ENCODE results near the gene MAST2.
A peak's percentile ranks its signal among the peaks of the same experiment; 100 is the strongest.
"Not testable (repeated sequence)": the region's sequence is repeated elsewhere in the genome, so short reads cannot be mapped to it uniquely, and the experiment has no call there.

MAST2 gene

DNA sequence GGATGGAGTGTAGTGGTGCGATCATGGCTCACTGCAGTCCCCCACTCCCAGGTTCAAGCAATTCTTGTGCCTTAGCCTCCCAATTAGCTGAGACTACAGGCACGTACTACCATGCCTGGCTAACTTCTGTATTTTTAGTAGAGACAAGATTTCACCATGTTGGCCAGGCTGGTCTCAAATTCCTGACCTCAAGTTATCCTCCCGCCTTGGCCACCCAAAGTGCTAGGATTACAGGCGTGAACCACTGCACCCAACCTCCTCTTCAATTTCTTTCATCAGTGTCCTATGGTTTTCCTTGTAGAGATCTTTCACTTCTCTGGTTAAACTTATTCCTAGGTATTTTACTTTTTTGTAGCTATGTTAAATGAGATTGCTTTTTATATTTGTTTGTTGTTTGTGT lies 10.7 kb upstream of the MAST2 start:
- Histone ChIP-seq H3K4me3 (ENCODE audit: low read length) (no peak overlapping the region), H3K4me1 (ENCODE audit: control insufficient read depth, insufficient read depth, low read length) (no peaks in the 10 kb centered on the region), H3K4me2 (ENCODE audit: low read length) (no peak overlapping the region), H3K36me3 (ENCODE audit: insufficient read depth, low read length) (no peaks in the 10 kb centered on the region), H3K27me3 (ENCODE audit: control insufficient read depth, insufficient read depth, low read length) (no peaks in the 10 kb centered on the region), H3K9ac (ENCODE audit: low read depth, low read length) (no peak overlapping the region), H3K9me3 (replicated peaks; ENCODE audit: low read length) (no peaks in the 10 kb centered on the region)

- peak overlapping the region; percentile 59 for H3K4me3 ChIP-seq (ENCODE audit: low read length)
- H3K27me3 ChIP-seq (ENCODE audit: control insufficient read depth, insufficient read depth, low read length) = no peaks in the 10 kb centered on the region
- H3K36me3 ChIP-seq (ENCODE audit: insufficient read depth, low read length) = no peaks in the 10 kb centered on the region
- H3K4me1 ChIP-seq (ENCODE audit: control insufficient read depth, insufficient read depth, low read length) = no peaks in the 10 kb centered on the region
- no peak overlapping the region for H3K9ac ChIP-seq (ENCODE audit: low read depth, low read length)
- peak overlapping the region; percentile 74 for H3K4me2 ChIP-seq (ENCODE audit: low read length)
- no peaks in the 10 kb centered on the region for H3K9me3 ChIP-seq (replicated peaks; ENCODE audit: low read length)
These were observed 9.3 kb upstream of the MAST2 start for GRCh38 chr1:45793942-45794604.

DNA sequence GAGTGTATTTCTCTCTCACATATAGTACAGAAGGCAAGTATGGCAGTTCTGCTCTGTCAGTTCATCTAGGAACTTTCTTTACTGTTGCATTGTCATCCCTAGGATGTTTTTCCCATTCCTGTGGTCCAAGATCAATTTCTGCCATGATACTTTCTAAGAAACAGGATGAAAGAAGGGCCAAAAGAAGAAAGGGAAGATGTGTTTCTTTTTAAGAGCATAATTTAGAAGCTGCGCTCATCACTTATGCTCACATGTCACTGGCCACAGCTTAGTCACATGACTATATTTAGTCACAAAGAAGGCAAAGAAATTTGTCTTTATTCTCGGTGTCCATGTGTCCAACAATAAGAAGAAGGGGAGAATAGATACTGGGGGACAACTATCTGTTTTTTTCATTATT lies 7.0 kb upstream of the MAST2 start:
- no peaks in the 10 kb centered on the region for H3K27me3 ChIP-seq (ENCODE audit: control insufficient read depth, insufficient read depth, low read length)
- no peak overlapping the region for H3K9ac ChIP-seq (ENCODE audit: low read depth, low read length)
- H3K4me2 ChIP-seq (ENCODE audit: low read length) = no peak overlapping the region
- H3K4me3 ChIP-seq (ENCODE audit: low read length) = no peak overlapping the region
- H3K36me3 ChIP-seq (ENCODE audit: insufficient read depth, low read length) = no peaks in the 10 kb centered on the region
- H3K4me1 ChIP-seq (ENCODE audit: control insufficient read depth, insufficient read depth, low read length) = no peaks in the 10 kb centered on the region
- H3K9me3 ChIP-seq (replicated peaks; ENCODE audit: low read length) = no peaks in the 10 kb centered on the region

DNA sequence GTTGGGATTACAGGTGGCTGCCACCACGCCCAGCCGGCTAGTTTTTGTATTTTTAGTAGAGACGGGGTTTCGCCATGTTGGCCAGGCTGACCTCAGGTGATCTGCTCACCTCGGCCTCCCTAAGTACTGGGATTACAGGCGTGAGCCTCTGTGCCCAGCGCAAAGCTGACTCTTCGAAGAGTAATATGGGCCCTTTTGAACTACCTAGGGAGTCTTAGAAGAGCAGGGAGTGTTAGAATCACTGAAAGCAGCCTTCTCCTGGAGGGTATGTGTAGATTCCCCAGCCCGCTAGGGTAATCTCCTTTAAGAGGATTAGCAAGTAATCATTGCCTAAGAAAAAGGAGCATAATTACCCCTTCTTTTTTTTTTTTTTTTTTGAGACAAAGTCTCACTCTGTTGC lies 6.5 kb upstream of the MAST2 start:
- H3K9me3 ChIP-seq (replicated peaks; ENCODE audit: low read length) = no peaks in the 10 kb centered on the region
- H3K4me2 ChIP-seq (ENCODE audit: low read length) = no peak overlapping the region
- peaks cover under 1% of the 10 kb centered on the region for H3K4me1 ChIP-seq (ENCODE audit: control insufficient read depth, insufficient read depth, low read length)
- H3K9ac ChIP-seq (ENCODE audit: low read depth, low read length) = no peak overlapping the region
- H3K36me3 ChIP-seq (ENCODE audit: insufficient read depth, low read length) = no peaks in the 10 kb centered on the region
- H3K27me3 ChIP-seq (ENCODE audit: control insufficient read depth, insufficient read depth, low read length) = no peaks in the 10 kb centered on the region
- no peak overlapping the region for H3K4me3 ChIP-seq (ENCODE audit: low read length)

- Histone ChIP-seq H3K4me2 (ENCODE audit: low read length) (no peak overlapping the region), H3K9me3 (replicated peaks; ENCODE audit: low read length) (no peaks in the 10 kb centered on the region), H3K9ac (ENCODE audit: low read depth, low read length) (no peak overlapping the region), H3K4me1 (ENCODE audit: control insufficient read depth, insufficient read depth, low read length) (peaks cover 12% of the 10 kb centered on the region), H3K27me3 (ENCODE audit: control insufficient read depth, insufficient read depth, low read length) (no peaks in the 10 kb centered on the region), H3K4me3 (ENCODE audit: low read length) (no peak overlapping the region), H3K36me3 (ENCODE audit: insufficient read depth, low read length) (no peaks in the 10 kb centered on the region)
These were observed 2.5 kb upstream of the MAST2 start for GRCh38 chr1:45800899-45801298.

- H3K27me3 ChIP-seq (ENCODE audit: control insufficient read depth, insufficient read depth, low read length) = no peaks in the 10 kb centered on the region
- peaks cover 6% of the 10 kb centered on the region for H3K36me3 ChIP-seq (ENCODE audit: insufficient read depth, low read length)
- peak overlapping the region; percentile 96 for H3K4me2 ChIP-seq (ENCODE audit: low read length)
- peaks cover 12% of the 10 kb centered on the region for H3K4me1 ChIP-seq (ENCODE audit: control insufficient read depth, insufficient read depth, low read length)
- peak overlapping the region; percentile 72 for H3K4me3 ChIP-seq (ENCODE audit: low read length)
- no peaks in the 10 kb centered on the region for H3K9me3 ChIP-seq (replicated peaks; ENCODE audit: low read length)
- H3K9ac ChIP-seq (ENCODE audit: low read depth, low read length) = peak overlapping the region; percentile 85
These were observed 791 bp upstream of the MAST2 start for GRCh38 chr1:45802343-45803298.

GRCh38 chr1:45803781-45804668 lies 613 bp downstream of the MAST2 start:
- Histone ChIP-seq H3K9ac (ENCODE audit: low read depth, low read length) (peak overlapping the region; percentile 85), H3K4me2 (ENCODE audit: low read length) (peak overlapping the region; percentile 96), H3K4me1 (ENCODE audit: control insufficient read depth, insufficient read depth, low read length) (peaks cover 12% of the 10 kb centered on the region), H3K4me3 (ENCODE audit: low read length) (peak overlapping the region; percentile 79)
- H3K36me3 ChIP-seq (ENCODE audit: insufficient read depth, low read length); H3K27me3 ChIP-seq (ENCODE audit: control insufficient read depth, insufficient read depth, low read length); H3K9me3 ChIP-seq (replicated peaks; ENCODE audit: low read length): not testable (repeated sequence)

- H3K36me3 ChIP-seq (ENCODE audit: insufficient read depth, low read length) = peaks cover 6% of the 10 kb centered on the region
- H3K9ac ChIP-seq (ENCODE audit: low read depth, low read length) = peak overlapping the region; percentile 85
- peaks cover 12% of the 10 kb centered on the region for H3K4me1 ChIP-seq (ENCODE audit: control insufficient read depth, insufficient read depth, low read length)
- H3K4me3 ChIP-seq (ENCODE audit: low read length) = peak overlapping the region; percentile 79
- peak overlapping the region; percentile 88 for H3K4me2 ChIP-seq (ENCODE audit: low read length)
- H3K9me3 ChIP-seq (replicated peaks; ENCODE audit: low read length) = no peaks in the 10 kb centered on the region
- H3K27me3 ChIP-seq (ENCODE audit: control insufficient read depth, insufficient read depth, low read length) = no peaks in the 10 kb centered on the region
These were observed 1.2 kb downstream of the MAST2 start for GRCh38 chr1:45804669-45804969.

DNA sequence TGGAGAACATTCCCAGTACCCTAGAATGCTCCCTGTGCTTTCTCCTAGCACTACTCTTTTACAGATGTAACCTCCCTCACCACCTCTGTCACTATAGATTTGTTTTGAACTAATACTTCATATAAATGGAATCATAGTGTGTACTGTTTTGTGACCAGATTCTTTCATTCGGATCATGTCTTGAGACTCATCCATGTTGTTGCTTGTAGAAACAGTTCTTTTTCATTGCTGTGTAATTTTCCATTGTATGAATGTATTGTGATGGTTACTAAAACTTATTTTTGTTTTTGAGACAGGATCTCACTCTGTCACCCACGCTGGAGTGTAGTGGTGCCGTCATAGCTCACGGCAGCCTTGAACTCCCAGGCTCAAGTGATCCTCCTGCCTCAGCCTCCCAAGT lies 2.7 kb downstream of the MAST2 start:
- Histone ChIP-seq H3K9ac (ENCODE audit: low read depth, low read length) (no peak overlapping the region), H3K4me1 (ENCODE audit: control insufficient read depth, insufficient read depth, low read length) (peaks cover 12% of the 10 kb centered on the region), H3K27me3 (ENCODE audit: control insufficient read depth, insufficient read depth, low read length) (no peaks in the 10 kb centered on the region), H3K4me2 (ENCODE audit: low read length) (no peak overlapping the region), H3K9me3 (replicated peaks; ENCODE audit: low read length) (no peaks in the 10 kb centered on the region), H3K36me3 (ENCODE audit: insufficient read depth, low read length) (peaks cover 6% of the 10 kb centered on the region), H3K4me3 (ENCODE audit: low read length) (no peak overlapping the region)

DNA sequence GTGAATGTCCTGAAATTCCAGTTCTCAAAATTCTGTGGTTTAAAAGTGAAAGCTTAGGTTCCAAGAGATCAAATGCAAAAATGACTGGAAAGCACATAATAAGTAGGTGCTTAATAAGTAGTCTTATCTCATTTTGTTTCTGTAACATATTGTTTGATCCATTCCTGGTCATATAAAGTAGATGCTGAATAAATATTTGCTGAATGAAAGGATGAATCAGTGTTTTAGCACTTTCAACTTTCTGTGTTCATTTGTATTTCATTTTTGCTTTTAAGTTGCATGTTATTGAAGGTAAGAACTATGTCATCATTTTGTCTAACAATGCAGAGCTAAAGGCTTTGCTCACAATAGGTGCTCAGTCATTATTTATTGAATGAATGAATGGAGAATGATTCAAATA lies 6.3 kb downstream of the MAST2 start:
- Histone ChIP-seq H3K9me3 (replicated peaks; ENCODE audit: low read length) (no peaks in the 10 kb centered on the region), H3K4me2 (ENCODE audit: low read length) (no peak overlapping the region), H3K27me3 (ENCODE audit: control insufficient read depth, insufficient read depth, low read length) (no peaks in the 10 kb centered on the region)

DNA sequence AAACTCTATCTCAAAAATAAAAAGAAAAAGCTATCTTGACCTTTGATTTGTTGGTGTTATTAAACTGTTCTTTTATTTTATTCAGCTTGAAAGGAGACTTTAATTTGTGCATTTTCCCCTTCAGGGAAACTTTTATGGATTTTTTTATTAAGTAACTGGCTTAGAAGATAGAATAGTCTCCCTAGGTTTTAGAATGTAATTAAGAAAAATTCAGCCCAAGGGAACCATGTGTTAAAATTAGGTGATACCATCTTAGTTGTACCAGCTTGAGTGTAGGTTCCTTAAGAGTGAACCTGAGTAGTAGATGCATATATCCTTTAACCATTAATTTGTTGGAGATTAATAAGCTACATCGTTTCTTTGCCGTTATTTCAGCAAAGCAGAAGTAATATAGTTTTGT lies 11.4 kb downstream of the MAST2 start:
- Histone ChIP-seq H3K9me3 (replicated peaks; ENCODE audit: low read length) (no peaks in the 10 kb centered on the region), H3K4me2 (ENCODE audit: low read length) (no peak overlapping the region), H3K36me3 (ENCODE audit: insufficient read depth, low read length) (peaks cover 5% of the 10 kb centered on the region), H3K27me3 (ENCODE audit: control insufficient read depth, insufficient read depth, low read length) (no peaks in the 10 kb centered on the region), H3K4me1 (ENCODE audit: control insufficient read depth, insufficient read depth, low read length) (peaks cover 6% of the 10 kb centered on the region), H3K4me3 (ENCODE audit: low read length) (no peak overlapping the region), H3K9ac (ENCODE audit: low read depth, low read length) (no peak overlapping the region)

More for the DNA sequence above, 6.3 kb downstream of the MAST2 start:
- Histone ChIP-seq H3K4me1 (ENCODE audit: control insufficient read depth, insufficient read depth, low read length) (peaks cover under 1% of the 10 kb centered on the region), H3K36me3 (ENCODE audit: insufficient read depth, low read length) (peaks cover 6% of the 10 kb centered on the region), H3K9ac (ENCODE audit: low read depth, low read length) (no peak overlapping the region), H3K4me3 (ENCODE audit: low read length) (no peak overlapping the region)
